ENCODE results near the gene FAM83B. TPM values are rescaled to one million over a fixed set of nuclear protein-coding genes. Genes with fewer than 3 reads are reported as not detected.
"Not testable (repeated sequence)": the region's sequence is repeated elsewhere in the genome, so short reads cannot be mapped to it uniquely, and the experiment has no call there.

The FAM83B gene, protein sequence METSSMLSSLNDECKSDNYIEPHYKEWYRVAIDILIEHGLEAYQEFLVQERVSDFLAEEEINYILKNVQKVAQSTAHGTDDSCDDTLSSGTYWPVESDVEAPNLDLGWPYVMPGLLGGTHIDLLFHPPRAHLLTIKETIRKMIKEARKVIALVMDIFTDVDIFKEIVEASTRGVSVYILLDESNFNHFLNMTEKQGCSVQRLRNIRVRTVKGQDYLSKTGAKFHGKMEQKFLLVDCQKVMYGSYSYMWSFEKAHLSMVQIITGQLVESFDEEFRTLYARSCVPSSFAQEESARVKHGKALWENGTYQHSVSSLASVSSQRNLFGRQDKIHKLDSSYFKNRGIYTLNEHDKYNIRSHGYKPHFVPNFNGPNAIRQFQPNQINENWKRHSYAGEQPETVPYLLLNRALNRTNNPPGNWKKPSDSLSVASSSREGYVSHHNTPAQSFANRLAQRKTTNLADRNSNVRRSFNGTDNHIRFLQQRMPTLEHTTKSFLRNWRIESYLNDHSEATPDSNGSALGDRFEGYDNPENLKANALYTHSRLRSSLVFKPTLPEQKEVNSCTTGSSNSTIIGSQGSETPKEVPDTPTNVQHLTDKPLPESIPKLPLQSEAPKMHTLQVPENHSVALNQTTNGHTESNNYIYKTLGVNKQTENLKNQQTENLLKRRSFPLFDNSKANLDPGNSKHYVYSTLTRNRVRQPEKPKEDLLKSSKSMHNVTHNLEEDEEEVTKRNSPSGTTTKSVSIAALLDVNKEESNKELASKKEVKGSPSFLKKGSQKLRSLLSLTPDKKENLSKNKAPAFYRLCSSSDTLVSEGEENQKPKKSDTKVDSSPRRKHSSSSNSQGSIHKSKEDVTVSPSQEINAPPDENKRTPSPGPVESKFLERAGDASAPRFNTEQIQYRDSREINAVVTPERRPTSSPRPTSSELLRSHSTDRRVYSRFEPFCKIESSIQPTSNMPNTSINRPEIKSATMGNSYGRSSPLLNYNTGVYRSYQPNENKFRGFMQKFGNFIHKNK
- 0.22 TPM in 1 of 3 replicates, not detected in the others for total RNA-seq
- long read RNA-seq, result 0 reads

DNA sequence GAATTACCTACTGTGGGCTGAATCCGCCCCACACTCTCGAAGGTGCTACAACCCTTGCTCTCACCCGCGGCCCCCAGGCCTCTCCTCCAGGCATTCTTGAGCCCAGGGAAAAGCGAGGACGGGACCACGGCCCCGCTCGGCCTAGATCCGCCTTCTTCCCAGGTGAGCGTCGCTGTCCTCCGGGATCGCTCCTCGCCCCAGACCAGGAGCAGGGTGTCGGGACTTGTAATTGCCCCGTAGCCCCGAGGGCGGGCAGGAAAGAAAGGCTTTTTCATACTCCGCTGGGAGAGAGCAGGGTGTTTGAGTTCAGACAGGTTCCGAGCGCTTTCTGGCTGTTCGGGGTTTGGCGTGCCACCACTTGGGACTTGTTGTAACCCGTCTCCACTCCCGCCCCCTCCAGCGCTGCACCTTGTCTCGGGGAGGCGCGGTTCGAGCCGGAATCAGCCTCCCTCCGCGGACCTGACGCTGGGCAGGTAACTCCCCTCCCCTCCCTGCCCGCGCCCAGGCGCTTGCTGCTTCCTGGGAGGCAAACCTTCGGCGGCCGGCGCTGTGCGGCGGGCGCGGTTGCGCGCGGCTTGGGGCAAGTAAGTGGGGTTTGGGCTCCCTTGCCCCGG is at the start of gene FAM83B:
TSS of gene FAM83B (plus strand) at position 529 of the 614 bp plus-strand sequence. CDS start 23,476 bp downstream, outside the sequence.
- Mint-ChIP-seq H3K4me3 (ENCODE audit: unreplicated experiment) (peak within 1 kb of the TSS; percentile 61), H3K36me3 (ENCODE audit: low read depth) (peaks cover 2% of the 10 kb centered on the region), H3K9me3 (ENCODE audit: low read depth) (no peaks in the 10 kb centered on the region), H3K27me3 (ENCODE audit: low read depth) (peaks cover 45% of the 10 kb centered on the region), H3K27ac (ENCODE audit: unreplicated experiment) (no peak within 1 kb of the TSS), H3K4me1 (ENCODE audit: low read depth) (peaks cover 12% of the 10 kb centered on the region)
- DNase-seq (ENCODE audit: low spot score), result no peak
- TF ChIP-seq, protein P1, sequence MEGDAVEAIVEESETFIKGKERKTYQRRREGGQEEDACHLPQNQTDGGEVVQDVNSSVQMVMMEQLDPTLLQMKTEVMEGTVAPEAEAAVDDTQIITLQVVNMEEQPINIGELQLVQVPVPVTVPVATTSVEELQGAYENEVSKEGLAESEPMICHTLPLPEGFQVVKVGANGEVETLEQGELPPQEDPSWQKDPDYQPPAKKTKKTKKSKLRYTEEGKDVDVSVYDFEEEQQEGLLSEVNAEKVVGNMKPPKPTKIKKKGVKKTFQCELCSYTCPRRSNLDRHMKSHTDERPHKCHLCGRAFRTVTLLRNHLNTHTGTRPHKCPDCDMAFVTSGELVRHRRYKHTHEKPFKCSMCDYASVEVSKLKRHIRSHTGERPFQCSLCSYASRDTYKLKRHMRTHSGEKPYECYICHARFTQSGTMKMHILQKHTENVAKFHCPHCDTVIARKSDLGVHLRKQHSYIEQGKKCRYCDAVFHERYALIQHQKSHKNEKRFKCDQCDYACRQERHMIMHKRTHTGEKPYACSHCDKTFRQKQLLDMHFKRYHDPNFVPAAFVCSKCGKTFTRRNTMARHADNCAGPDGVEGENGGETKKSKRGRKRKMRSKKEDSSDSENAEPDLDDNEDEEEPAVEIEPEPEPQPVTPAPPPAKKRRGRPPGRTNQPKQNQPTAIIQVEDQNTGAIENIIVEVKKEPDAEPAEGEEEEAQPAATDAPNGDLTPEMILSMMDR (IDR thresholded peaks at IDR 0.05), result no peak

DNA sequence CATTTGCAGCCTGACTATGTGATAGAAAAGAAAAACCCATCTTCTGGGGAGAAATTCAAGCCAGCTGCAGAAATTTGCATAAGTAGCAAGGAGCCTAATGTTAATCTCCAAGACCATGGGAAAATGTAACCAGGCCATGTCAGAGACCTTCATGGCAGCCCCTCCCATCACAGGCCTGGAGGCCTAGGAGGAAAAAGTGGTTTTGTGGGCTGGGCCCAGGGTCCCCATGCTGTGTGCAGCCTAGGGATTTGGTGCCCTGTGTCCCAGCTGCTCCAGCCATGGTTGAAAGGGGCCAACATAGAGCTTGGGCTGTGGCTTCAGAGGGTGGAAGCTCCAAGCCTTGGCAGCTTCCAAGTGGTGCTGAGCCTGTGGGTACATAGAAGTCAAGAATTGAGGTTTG is 49.7 kb upstream of the FAM83B start:
- peaks cover 12% of the 10 kb centered on the region for H3K9me3 Mint-ChIP-seq (ENCODE audit: low read depth)

DNA sequence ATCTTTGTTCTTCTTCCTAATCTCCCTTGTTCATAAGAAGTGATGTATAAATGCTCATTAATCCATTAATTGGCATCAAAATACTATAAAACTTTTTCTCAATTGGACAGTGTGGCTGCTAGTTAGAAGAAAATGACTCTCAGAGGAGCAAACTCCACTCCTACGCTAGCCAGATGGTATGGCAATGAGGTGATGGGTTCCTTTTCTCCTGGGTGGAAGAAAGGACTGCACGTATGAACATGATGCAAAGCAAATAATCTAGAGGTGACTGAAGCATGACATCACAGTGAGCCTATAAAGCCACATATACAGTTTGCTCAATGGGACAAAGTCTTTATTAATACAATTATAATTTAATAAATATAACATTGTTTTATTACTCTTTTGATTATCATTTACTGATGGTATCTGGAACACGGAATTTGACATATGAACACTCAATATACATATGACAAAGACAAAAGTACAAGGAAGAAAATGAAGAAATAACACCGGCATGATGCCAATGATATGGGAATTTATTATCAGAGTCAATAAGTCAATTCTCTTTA is 46.4 kb upstream of the FAM83B start:
- no peak for DNase-seq (ENCODE audit: low spot score)
- Mint-ChIP-seq H3K4me3 (ENCODE audit: unreplicated experiment) (no peak overlapping the region), H3K27me3 (ENCODE audit: low read depth) (no peaks in the 10 kb centered on the region), H3K27ac (ENCODE audit: unreplicated experiment) (no peak overlapping the region), H3K4me1 (ENCODE audit: low read depth) (peaks cover 9% of the 10 kb centered on the region), H3K36me3 (ENCODE audit: low read depth) (no peaks in the 10 kb centered on the region), H3K9me3 (ENCODE audit: low read depth) (peaks cover 12% of the 10 kb centered on the region)
- TF ChIP-seq, protein P1 (IDR thresholded peaks at IDR 0.05), result no peak

More for the DNA sequence above, 49.7 kb upstream of the FAM83B start:
- DNase-seq (ENCODE audit: low spot score); H3K4me3 Mint-ChIP-seq (ENCODE audit: unreplicated experiment); H3K27ac Mint-ChIP-seq (ENCODE audit: unreplicated experiment); H3K4me1 Mint-ChIP-seq (ENCODE audit: low read depth); H3K27me3 Mint-ChIP-seq (ENCODE audit: low read depth); H3K36me3 Mint-ChIP-seq (ENCODE audit: low read depth): not testable (repeated sequence)

DNA sequence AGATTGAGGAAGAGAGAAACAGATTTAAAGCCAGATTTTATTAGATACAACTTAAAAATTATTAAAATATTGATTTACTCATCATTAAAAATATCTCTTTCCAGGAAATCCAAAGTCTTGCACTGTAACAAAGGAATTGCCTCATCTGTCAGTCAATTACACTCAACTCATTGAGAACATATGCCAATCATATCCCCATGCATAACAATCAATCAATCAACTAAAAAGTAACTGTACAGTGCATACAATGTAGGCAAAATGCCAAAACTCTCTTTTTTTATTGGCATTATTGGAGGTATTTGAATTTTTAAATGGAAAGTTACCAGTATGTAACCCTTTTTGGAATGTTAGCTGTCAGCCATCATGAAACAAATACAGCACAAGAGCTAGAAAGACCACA is 45.3 kb upstream of the FAM83B start:
- DNase-seq (ENCODE audit: low spot score), result no peak
- Mint-ChIP-seq H3K4me3 (ENCODE audit: unreplicated experiment) (no peak overlapping the region), H3K27me3 (ENCODE audit: low read depth) (no peaks in the 10 kb centered on the region), H3K27ac (ENCODE audit: unreplicated experiment) (no peak overlapping the region), H3K4me1 (ENCODE audit: low read depth) (peaks cover 16% of the 10 kb centered on the region), H3K36me3 (ENCODE audit: low read depth) (no peaks in the 10 kb centered on the region), H3K9me3 (ENCODE audit: low read depth) (peaks cover 5% of the 10 kb centered on the region)
- TF ChIP-seq, protein P1 (IDR thresholded peaks at IDR 0.05), result no peak

DNA sequence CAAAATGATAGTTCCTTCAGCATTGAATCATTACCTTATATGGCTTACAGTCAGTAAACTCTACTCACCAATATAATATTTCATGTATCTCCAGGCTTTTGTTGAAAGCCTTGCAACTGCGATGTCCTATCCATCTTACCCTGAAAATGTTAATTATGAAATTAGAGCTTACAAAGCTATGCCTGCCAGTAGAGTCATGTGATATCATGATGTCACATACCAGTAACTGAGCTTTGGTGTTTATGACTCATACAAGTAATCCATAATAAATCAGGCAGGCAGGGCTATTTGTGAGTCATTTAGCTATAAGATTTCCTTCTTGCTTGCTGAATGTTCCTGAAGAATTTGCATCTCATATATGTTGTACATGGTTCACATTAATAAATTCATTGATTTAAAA is 44.9 kb upstream of the FAM83B start:
- H3K36me3 Mint-ChIP-seq (ENCODE audit: low read depth), result no peaks in the 10 kb centered on the region
- H3K27ac Mint-ChIP-seq (ENCODE audit: unreplicated experiment), result no peak overlapping the region
- H3K4me1 Mint-ChIP-seq (ENCODE audit: low read depth), result peaks cover 16% of the 10 kb centered on the region
- no peaks in the 10 kb centered on the region for H3K27me3 Mint-ChIP-seq (ENCODE audit: low read depth)
- TF ChIP-seq, protein P1 (IDR thresholded peaks at IDR 0.05), result no peak
- peaks cover under 1% of the 10 kb centered on the region for H3K9me3 Mint-ChIP-seq (ENCODE audit: low read depth)
- DNase-seq (ENCODE audit: low spot score), result no peak
- no peak overlapping the region for H3K4me3 Mint-ChIP-seq (ENCODE audit: unreplicated experiment)
